Germinal center (tissue), 1 donor: ENCODE measurements around the gene GRIN3B.

Experiments used
- DNase-seq: peaks from one replicate; pipeline ENCODE4 v3.0.0; 2012; ENCODE audit warnings: mixed read lengths, low spot score

GRIN3B gene

GRCh38 chr19:990746-991145 lies 9.5 kb upstream of the GRIN3B start:
- no peak for DNase-seq

DNA sequence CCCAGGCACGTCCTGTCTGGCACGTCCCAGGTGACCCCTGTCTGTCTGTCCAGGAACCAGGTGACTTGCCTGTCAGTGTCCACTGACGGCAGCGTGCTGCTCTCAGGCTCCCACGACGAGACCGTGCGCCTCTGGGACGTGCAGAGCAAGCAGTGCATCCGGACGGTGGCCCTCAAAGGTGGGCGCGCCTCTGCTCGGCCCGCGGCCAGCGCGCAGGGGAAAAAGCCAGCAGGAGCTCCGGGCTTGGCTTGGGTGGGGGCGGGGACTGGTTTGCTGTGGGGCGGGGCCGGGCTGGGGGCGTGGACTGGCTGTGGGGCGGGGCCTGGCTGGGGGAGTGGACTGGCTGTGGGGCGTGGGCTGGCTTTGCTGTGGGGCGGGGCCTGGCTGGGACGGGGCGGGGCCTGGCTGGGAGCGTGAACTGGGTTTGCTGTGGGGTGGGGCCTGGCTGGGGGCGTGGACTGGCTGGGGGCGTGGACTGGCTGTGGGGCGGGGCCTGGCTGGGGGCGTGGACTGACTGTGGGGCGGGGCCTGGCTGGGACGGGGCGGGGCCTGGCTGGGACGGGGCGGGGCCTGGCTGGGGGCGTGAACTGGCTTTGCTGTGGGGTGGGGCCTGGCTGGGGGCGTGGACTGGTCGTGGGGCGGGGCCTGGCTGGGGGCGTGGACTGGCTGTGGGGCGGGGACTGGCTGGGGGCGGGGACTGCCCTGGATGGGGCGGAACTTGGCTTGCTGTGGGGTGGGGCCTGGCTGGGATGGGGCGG lies 8.9 kb upstream of the GRIN3B start:
- DNase-seq: peak; percentile 40

DNA sequence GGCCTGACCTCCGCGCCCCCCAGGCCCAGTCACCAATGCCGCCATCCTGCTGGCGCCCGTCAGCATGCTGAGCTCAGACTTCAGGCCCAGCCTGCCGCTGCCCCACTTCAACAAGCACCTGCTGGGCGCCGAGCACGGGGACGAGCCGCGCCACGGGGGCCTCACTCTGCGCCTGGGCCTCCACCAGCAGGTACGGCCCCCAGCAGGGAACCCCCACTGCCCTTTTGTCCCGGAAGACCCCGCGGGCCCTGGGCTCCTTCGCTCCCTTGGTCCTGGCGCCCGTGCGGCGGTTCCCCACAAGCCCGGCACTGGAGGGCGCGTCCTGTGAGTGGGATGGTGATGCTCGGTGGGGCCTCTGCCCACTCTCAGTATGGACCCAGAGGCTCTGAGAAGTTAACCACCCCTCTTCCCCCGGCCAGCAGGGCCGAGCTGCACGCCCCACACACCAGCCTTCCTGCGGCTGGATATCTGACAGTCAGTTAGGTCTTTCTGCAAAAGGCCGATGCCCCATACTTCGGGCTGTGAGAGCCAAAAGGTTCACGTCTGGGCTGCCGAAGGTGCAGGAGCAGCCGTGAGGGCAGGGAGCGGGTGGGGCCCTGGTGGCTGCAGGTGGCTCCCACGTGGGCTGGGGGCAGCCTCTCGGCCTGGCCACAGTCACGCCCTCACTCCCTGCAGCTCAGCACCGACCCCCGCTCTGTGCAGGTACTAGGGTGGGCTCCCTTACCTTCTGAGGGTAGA lies 8.1 kb upstream of the GRIN3B start:
- DNase-seq: no peak

- no peak for DNase-seq
These were observed 7.6 kb upstream of the GRIN3B start for GRCh38 chr19:992670-993055.

GRCh38 chr19:993361-993830 lies 6.8 kb upstream of the GRIN3B start:
- no peak for DNase-seq

DNA sequence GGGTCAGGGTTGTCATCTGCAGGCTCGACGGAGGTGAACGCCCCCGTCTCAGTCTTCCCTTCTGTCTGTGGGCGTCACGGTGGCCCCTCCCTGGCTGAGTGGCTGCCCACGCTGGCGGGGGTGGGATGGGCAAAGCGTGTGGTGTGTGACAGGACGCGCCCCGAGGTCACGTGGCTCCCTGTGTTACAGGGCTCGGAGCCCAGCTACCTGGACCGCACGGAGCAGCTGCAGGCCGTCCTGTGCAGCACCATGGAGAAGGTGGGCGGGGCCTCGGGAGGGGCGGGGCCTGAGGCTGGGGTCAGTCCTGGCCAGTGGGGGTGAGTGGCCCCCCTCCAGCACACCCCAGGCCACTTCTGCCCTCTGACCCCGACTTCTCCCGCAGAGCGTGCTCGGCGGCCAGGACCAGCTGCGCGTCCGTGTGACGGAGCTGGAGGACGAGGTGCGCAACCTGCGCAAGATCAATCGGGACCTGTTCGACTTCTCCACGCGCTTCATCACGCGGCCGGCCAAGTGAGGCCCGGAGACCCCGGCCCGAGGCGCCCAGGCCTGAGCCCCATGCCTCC lies 6.3 kb upstream of the GRIN3B start:
- no peak for DNase-seq

DNA sequence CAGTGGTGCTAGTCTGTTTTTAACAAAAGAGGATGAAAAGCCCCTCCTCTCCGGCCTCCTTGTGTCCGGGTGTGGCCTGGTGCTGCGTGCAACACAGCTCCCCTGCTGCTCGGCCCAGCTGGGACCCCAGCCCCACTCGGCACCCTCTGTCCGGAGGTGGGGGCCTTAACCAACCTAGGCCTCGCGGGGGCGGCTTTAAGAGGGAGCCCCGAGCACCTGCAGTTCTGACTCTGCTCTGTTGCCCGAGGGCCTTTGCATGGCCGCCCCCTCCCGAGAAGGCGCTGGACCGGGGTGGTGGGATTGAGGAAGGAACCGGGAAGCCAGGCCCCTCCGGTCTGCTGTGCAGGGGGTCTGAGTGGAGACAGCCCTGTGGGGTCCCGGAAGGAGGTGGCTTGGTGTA lies 5.7 kb upstream of the GRIN3B start:
- no peak for DNase-seq

- DNase-seq: no peak
These were observed 5.0 kb upstream of the GRIN3B start for GRCh38 chr19:995051-995827.

DNA sequence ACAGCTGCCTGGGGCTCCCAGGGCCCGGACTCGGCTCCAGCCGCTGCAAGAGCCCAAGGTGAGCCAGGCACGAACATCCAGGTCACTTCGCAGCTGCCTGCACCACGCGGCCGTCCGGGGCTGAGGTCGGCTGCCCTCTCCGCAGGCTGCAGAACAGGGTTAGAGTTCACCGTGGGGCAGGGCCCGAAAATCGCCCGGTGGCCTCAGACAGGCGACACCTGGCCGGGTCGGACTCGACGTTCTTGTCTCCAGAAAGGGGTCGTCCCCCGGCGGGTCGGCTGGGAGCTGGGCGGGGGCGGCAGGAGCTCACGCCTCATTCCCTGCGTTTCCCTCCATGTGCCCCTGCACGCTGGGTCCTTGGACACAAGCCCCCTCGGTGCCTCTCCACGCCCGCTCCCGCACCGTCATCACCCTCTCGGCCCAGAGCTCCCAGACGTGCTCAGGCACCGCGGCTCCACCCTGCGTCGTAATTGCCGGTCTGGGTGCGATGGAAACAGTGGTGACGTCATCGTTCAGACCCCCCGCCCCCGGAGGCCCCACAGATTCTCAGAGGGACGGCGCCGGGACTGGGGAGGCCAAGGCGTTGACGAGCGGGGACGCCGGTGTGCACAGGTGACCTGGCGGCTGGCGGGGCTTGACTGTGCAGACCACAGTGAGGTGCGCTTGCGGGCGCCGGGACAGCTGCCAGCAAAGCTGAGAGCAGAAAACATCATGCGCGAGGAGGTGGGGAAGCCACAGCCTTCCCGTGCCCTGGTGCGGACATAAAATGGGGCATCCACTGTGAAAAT lies 4.0 kb upstream of the GRIN3B start:
- peak; percentile 29 for DNase-seq

- DNase-seq: no peak
These were observed 2.2 kb upstream of the GRIN3B start for GRCh38 chr19:998064-998463.

DNA sequence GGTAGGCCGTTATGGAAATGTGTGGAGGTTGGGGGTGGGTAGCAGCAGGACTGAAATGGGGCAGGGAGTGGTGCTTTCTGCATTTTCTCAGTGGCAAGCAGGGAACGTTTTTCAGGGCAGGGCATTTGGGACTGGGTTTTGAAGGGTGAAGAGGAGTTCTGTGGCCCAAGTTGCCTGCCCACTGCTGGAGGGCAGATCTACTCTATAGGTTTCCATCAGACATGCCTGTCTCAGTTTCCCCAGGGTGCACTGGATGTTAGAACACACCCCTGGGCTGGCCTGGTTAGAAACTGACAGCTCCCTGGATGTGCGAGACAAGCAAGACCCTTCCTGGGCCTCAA lies 870 bp upstream of the GRIN3B start:
- no peak for DNase-seq

DNA sequence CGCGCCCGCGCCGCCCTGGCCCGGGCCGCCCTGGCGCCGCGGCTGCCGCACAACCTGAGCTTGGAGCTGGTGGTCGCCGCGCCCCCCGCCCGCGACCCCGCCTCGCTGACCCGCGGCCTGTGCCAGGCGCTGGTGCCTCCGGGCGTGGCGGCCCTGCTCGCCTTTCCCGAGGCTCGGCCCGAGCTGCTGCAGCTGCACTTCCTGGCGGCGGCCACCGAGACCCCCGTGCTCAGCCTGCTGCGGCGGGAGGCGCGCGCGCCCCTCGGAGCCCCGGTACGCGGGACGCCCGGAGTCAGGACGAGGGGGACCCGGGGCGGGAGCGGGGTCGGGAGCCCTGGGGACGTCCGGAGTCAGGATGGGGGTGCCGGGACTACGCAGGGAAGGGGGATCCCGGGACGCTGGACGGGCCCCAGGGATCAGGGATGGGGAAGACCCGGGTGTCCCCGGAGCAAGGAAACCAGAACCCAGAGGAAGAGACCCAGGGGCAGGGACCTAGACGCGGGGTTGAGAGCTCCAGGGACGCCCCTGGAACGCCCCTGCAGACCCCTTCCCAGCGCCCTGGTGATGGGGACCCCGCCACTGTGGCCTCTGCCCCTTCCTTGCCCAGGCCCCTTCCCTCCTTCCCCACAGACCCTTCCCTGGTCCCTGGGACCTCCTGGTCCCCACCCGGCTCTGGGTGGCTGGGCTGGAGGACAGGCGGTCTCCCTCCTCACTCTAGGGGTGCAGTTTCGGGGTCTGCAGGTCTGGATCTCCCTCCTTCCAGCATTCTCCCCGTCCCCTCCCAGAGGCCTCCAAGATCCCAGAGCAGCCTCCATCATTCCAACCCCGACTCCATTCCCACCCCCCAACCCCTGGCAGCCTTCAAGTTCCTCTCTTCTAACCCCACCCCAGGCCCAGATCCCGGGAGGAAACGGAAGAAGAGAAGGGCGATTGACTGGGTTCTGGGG lies 645 bp downstream of the GRIN3B start:
- DNase-seq: no peak

- DNase-seq: peak; percentile 74
These were observed 1.4 kb downstream of the GRIN3B start for GRCh38 chr19:1001538-1002166.

DNA sequence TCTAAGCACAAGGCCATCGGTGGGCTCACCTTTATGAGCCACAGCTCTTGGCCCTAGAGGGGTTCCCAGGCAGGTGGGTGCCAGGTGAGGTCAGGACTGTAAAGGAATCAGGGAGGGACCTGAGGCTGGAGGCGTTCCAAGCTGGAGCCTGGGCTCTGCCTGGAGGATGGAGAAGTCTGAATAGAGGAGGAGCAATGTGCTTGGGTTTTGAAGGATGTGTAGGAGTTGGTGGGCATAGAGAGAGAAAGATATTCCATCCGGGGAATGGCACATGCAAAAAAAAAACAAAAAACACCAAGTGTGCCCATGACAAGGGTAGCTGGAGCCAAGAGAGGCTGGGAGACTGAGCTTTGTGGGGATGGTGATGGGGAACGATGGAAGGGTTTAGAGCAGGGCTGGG lies 2.4 kb downstream of the GRIN3B start:
- no peak for DNase-seq

DNA sequence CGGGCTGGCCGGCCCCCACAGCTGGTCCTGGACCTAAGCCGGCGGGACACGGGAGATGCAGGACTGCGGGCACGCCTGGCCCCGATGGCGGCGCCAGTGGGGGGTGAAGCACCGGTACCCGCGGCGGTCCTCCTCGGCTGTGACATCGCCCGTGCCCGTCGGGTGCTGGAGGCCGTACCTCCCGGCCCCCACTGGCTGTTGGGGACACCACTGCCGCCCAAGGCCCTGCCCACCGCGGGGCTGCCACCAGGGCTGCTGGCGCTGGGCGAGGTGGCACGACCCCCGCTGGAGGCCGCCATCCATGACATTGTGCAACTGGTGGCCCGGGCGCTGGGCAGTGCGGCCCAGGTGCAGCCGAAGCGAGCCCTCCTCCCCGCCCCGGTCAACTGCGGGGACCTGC lies 3.1 kb downstream of the GRIN3B start:
- DNase-seq: no peak

GRCh38 chr19:1004204-1004802 lies 4.1 kb downstream of the GRIN3B start:
- DNase-seq: no peak

DNA sequence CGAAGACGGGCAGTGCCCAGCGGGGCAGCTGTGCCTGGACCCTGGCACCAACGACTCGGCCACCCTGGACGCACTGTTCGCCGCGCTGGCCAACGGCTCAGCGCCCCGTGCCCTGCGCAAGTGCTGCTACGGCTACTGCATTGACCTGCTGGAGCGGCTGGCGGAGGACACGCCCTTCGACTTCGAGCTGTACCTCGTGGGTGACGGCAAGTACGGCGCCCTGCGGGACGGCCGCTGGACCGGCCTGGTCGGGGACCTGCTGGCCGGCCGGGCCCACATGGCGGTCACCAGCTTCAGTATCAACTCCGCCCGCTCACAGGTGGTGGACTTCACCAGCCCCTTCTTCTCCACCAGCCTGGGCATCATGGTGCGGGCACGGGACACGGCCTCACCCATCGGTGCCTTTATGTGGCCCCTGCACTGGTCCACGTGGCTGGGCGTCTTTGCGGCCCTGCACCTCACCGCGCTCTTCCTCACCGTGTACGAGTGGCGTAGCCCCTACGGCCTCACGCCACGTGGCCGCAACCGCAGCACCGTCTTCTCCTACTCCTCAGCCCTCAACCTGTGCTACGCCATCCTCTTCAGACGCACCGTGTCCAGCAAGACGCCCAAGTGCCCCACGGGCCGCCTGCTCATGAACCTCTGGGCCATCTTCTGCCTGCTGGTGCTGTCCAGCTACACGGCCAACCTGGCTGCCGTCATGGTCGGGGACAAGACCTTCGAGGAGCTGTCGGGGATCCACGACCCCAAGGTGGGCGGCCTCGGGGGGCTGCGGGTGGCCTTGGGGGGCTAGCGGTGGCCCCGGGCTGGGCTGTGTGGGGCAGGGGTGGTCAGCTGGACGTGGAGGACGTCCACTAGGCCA lies 4.8 kb downstream of the GRIN3B start:
- no peak for DNase-seq

- no peak for DNase-seq
These were observed 6.6 kb downstream of the GRIN3B start for GRCh38 chr19:1006711-1007398.
